ENCODE measurements around the gene DIP2B.

Gene DIP2B

DNA sequence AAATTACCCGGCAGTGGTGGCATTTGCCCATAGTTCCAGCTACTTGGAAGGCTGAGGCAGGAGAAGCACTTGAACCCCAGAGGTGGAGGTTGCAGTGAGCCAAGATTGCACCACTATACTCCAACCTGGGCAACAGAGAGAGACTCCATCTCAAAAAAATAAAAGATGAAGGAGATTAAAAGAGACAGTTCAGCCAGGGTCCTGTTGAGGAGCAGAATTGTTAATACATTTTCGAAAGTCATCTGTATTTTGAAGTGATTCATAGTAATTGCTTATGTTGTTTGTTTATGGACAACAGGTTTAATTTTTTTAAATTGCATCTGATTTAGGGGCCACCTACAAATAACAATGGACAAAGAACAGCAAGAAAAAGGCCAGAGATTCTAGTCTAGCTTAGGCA is 112.9 kb downstream of the DIP2B start:
- no peak for DNase-seq

GRCh38 chr12:50618864-50619609 is 114.3 kb downstream of the DIP2B start:
- DNase-seq: no peak

DNA sequence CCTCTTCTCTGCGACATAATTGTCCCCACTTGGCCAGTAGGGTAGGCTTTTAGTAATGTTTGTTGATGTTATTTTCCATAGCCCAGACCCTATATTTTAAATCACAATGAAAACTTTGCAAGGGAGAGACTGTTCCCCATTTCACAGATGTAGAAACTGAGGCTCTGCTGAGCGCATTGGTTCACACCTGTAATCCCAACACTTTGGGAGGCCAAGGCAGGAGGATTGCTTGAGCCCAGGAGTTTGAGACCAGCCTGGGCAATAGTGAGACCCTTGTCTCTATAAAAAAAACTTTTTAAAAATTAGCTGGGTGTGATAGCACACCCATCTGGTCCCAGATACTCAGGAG is 114.8 kb downstream of the DIP2B start:
- DNase-seq: no peak

GRCh38 chr12:50620109-50620977 is 115.6 kb downstream of the DIP2B start:
- no peak for DNase-seq

- no peak for DNase-seq
Observed at GRCh38 chr12:50620978-50621360, 116.2 kb downstream of the DIP2B start.

GRCh38 chr12:50621399-50622300 is 116.9 kb downstream of the DIP2B start:
- no peak for DNase-seq

- no peak for DNase-seq
Observed at GRCh38 chr12:50625029-50625925, 120.5 kb downstream of the DIP2B start.

DNA sequence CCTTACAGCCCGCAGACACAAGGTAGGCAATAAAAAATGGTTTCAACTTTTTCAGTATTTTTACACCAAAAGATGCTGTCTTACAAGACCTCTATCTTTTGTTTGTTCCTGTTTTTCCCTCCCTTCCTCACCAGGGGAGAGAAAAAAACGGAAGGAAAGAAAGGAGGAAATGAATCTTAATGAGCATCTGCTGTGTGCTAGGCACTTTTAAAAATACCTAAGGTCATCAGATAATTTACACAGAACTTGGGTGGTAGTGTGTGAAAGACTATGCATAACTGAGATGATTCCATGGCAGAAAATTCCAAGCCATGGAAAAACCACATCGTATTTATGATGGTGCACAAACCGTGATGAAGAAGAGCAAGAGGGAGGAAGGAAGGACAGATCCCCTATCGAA is 121.2 kb downstream of the DIP2B start:
- no peak for DNase-seq

DNA sequence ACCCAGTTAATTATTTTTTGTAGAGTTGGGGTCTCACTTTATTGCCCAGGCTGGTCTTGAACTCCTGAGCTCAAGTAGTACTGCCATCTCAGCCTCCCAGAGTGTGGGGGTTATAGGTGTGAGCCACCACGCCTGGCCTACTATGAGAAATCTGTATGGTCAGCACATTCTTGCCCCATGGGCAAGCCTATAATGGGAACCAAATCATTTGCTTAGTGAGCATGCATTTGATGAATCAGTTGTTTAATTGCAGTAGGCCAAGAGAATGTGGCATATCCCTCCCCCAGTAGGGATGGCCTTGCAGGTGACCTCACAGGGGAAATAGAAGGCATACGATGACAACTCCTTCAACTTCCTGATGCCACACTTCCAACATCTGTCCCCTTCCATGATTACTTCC is 122.7 kb downstream of the DIP2B start:
- DNase-seq: no peak

GRCh38 chr12:50628394-50628793 is 123.6 kb downstream of the DIP2B start:
- DNase-seq: no peak

- DNase-seq: no peak
Observed at GRCh38 chr12:50633955-50634354, 129.2 kb downstream of the DIP2B start.

DNA sequence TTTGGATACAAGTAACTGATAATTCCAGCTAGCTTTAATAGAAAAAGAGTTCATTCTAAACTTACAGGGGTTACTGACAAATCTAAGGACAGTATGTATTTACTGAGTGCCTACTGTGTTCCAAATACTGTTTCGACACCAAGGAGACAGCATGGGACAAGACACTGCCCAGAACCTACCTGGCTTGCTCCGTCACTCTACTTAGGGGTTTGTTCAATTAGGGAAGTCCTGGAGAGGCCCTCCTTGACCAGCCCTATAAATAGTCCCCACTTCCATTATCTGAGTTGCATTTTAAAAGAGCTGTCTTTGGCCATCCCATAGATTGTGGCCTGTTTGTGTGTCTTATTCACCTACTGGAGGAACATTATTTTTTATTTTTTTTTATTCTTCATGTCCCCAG is 129.6 kb downstream of the DIP2B start:
- DNase-seq: no peak

GRCh38 chr12:50635364-50635763 is 130.6 kb downstream of the DIP2B start:
- no peak for DNase-seq

GRCh38 chr12:50635857-50636256 is 131.1 kb downstream of the DIP2B start:
- DNase-seq: no peak

DNA sequence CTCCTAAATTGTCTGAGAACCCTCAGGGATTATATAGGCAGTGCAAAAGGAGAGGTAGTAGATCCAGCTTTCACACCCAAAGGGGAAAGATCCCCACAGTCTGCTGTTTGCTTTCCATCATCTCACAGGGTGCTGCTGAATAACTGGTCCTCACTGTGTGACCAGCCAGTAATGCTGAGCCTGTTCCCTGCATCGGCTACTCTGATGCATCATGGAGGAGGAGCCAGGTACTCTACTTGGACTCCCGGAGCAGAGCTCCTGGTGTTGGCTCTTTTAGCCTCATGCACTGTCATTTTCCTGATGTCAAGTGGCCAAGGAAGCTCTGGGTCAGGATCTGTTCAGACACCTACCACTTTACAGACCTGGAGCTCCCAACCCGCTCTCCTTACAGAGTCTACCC is 131.7 kb downstream of the DIP2B start:
- no peak for DNase-seq

- DNase-seq: peak; percentile 31
Observed at GRCh38 chr12:50637870-50638481, 133.2 kb downstream of the DIP2B start.

- no peak for DNase-seq
Observed at GRCh38 chr12:50638482-50638880, 133.7 kb downstream of the DIP2B start.

DNA sequence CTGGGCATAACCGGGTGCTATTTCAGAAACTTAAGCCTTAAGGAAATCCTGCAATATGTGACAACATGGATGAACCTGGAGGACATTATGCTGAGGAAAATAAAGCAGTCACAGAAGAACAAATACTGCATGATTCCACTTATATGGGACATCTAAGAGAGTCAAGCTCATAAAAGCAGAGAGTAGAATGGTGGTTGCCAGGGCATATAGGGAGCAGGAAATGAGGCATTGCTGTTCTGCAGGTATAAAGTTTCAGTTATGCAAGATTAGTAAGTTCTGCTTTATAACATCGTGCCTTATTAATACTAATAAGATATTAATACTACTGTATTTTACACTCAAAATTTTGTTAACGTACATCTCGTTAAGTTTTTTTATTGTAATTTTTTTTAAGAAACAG is 134.9 kb downstream of the DIP2B start:
- no peak for DNase-seq

DNA sequence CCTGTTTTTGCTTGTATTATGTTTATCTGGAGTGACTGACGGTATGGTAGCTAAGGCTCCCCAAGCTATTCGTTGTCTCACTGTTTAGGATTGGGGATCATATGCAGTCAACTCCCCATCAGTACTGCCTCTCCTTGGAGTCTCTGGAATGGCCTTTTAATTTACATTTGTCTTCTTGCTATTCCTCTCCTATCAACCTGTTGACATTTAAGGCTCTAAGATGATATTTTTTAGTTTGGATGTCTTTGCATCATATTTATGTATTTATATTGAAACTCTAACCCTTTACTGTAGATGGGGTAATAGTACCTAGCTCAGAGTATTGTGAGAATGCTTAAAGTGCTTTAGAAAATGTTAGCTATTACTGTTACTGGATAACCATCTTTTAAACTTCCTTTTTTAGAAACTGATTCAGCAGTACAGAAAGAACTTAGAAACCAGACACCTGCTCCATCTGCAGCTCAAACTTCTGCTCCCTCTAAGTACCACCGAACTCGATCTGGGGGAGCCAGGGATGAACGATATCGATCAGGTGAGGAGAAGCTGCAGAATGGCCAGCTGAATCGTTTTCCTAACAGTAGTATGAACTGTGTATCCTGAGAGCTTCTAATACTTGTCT is 135.6 kb downstream of the DIP2B start:
- no peak for DNase-seq

DNA sequence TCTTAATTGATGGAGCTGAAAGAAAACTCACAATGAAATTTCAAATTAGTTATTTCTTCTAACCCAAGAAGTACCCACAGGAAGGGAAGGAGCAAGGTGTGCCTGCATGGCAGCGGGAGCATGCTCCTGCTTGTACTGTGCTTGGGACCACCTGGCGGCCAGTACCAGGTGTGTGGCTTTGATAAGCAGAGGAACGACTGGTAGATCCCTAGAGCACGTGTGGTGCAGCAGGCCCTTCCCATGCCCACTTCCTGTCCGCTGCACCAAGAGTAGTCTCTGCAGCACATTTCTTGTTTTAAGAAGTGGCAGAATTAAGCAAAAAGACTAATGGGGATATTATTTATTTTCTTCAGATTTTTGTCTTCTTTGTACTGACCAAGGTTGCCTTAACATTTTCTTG is 136.8 kb downstream of the DIP2B start:
- no peak for DNase-seq

DNA sequence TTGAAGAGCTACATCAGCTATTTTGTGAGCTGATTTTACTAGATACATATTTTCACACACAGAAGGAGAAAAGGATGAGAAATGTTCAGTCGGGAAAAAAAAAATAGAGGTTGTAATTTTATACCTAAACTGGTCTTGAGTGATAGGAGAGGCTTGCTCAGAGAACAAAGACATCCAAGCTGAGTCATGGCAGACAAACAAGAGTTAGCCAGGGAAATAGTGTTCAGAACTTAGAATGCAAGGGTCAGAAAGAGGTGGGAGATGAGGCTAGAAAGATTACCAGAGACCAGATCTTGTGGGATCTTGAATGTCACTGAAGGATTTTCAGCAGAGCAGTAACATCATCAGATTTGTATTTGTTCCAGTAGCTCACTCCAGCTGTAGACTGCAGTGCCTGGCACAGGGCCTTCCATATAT is 137.3 kb downstream of the DIP2B start:
- DNase-seq: no peak
